GM21515 (cell line): ENCODE data around the gene SETX.

Source experiments
- ATAC-seq: cut with Tn5 transposase; IDR thresholded peaks from one replicate; pipeline ENCODE4 v1.9.1; 2021; ENCODE audit not compliant: unreplicated experiment

SETX gene

GRCh38 chr9:132224645-132225044 lies 130.1 kb downstream of the SETX start:
- no peak for ATAC-seq

GRCh38 chr9:132221941-132222340 lies 132.8 kb downstream of the SETX start:
- ATAC-seq = no peak

GRCh38 chr9:132218208-132218607 lies 136.6 kb downstream of the SETX start:
- no peak for ATAC-seq

GRCh38 chr9:132216861-132217619 lies 137.7 kb downstream of the SETX start:
- ATAC-seq = no peak

GRCh38 chr9:132214027-132214622 lies 140.7 kb downstream of the SETX start:
- no peak for ATAC-seq

GRCh38 chr9:132211570-132211969 lies 143.2 kb downstream of the SETX start:
- no peak for ATAC-seq
